Medulla oblongata (tissue), 1 donor: ENCODE results near the gene ZNF480.
"Not testable (repeated sequence)": the region's sequence is repeated elsewhere in the genome, so short reads cannot be mapped to it uniquely, and the experiment has no call there.

Experiments used
- DNase-seq: peaks from one replicate; pipeline ENCODE4 v3.0.0-alpha.2; 2015; ENCODE audit errors: extremely low spot score

The ZNF480 gene

GRCh38 chr19:52336791-52337381 is 39.9 kb downstream of the ZNF480 start:
- no peak for DNase-seq

DNA sequence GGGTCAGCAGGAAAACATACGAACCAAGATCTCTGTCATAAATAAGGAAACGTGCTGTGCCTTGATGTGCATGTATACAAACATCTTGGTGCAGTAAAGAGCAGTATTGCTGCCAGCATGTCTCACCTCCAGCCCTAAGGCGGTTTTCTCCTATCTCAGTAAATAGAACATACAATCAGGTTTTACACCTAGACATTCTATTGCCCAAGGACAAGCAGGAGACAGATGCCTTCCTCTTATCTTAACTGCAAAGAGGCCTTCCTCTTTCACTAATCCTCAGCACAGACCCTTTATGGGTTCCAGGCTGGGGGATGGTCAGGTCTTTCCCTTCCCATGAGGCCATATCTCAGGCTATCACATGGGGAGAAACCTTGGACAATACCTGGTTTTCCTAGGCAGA is 42.1 kb downstream of the ZNF480 start:
- not testable (repeated sequence) for DNase-seq

DNA sequence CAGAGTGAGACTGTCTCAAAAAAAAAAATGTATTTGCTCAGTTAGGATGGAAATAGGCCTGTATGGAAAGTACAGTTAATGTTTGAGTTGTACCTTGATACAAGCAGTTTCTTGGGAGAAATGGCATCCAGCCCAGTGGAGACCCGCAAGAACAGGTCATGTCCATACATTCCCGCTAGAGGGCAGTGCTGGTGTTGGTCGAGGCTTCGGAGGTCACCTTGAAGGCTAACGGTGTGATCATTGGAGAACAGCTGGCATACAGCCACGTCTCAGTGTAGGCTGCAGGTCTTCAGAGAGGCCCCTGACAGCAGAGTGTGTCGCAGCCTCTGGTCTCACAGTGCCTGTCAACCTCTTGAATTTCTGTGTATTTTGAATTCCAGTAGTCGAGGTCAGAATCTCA is 46.6 kb downstream of the ZNF480 start:
- peak; percentile 62 for DNase-seq

GRCh38 chr19:52345162-52345561 is 48.2 kb downstream of the ZNF480 start:
- no peak for DNase-seq

GRCh38 chr19:52351512-52351911 is 54.5 kb downstream of the ZNF480 start:
- DNase-seq: no peak

- DNase-seq: no peak
Observed at GRCh38 chr19:52366414-52366824, 69.5 kb downstream of the ZNF480 start.

DNA sequence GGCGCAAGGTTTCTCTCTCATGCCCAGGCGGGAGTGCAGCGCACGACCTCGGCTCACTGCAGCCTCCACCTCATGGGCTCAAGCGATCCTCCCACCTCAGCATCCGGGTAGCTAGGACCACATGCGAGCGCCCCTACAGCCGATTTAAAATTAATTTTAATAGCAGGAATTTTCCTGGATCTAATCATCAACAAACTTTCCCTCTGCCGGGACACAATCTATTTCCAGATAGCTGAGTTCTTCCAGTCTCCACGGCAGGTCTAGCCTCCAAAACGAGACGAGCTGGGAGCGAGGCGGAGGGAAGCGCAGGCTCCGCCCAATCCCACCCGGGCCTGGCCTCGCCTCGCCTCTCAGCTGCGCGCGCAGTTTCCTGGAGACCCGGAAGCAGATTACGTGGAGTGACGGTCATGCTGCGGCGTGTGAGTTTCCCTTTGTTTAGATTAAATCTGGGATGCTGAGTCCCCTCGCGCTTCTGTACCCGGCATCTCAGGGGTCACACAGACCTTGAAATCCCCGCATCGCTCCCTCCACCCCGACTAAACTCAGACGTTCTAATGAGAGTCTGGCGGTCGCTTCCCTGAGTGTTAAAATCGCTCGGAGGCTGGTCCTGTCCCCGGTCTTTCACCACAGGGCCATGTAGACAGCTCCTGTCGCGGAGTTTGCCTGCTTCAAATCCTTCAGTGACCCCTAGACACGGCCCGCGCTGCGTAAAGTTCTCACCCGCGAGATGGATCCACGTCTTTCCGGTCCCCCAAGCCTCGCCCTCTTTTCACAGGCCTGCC is 72.8 kb downstream of the ZNF480 start, which contains the start of gene ZNF880:
Gene ZNF880, plus strand, starts transcription at position 365 of the 782 bp plus-strand sequence. Its CDS starts 43 bp downstream, at position 408.
- DNase-seq: peak; percentile 96

GRCh38 chr19:52370341-52370710 is 73.4 kb downstream of the ZNF480 start:
- no peak for DNase-seq
